Measurements from ENCODE around the gene PAX3. TPM values are rescaled to one million over a fixed set of nuclear protein-coding genes. Genes with fewer than 3 reads are reported as not detected.

Gene PAX3
- total RNA-seq, 4 donors from 2014 or later, result not detected

GRCh38 chr2:222212571-222212970, 86.2 kb downstream of the PAX3 start:
- DNase-seq, result no peak
- H3K9me3 ChIP-seq, result no peaks in the 10 kb centered on the region
- H3K27ac ChIP-seq, result no peak overlapping the region
- H3K4me1 ChIP-seq, result no peaks in the 10 kb centered on the region
- 61 to 62% methylated on average over 4 of the region's 4 CpGs for WGBS, 2 donors (ENCODE audit: low coverage in 1 of 2)
- H3K4me3 ChIP-seq, result no peak overlapping the region
- intact Hi-C loops (cut with DNase I; ENCODE audit: low total_unique reads), result no loop called here
- TF ChIP-seq CTCF (IDR thresholded peaks at IDR 0.05) (no peak), POLR2AphosphoS5 (IDR thresholded peaks at IDR 0.05) (no peak), POLR2A (IDR thresholded peaks at IDR 0.05) (no peak), EP300 (IDR thresholded peaks at IDR 0.05; ENCODE audit: low read depth) (no peak)
- in situ Hi-C loops (cut with MboI; ENCODE audit: low pct_ligation_motif_present in 1 of 4, low pct_unique_long_range_greater_than_20kb in 1 of 4, low sequenced_read_pairs in 3 of 4), result no loop called here
- H3K36me3 ChIP-seq, result no peaks in the 10 kb centered on the region
- no peaks in the 10 kb centered on the region for H3K27me3 ChIP-seq

- no peaks in the 10 kb centered on the region for H3K9me3 ChIP-seq
- no peaks in the 10 kb centered on the region for H3K36me3 ChIP-seq
- H3K4me3 ChIP-seq, result no peak overlapping the region
- intact Hi-C loops (cut with DNase I; ENCODE audit: low total_unique reads) (no loop called here), in situ Hi-C loops (cut with MboI; ENCODE audit: low pct_ligation_motif_present in 1 of 4, low pct_unique_long_range_greater_than_20kb in 1 of 4, low sequenced_read_pairs in 3 of 4) (no loop called here)
- H3K27ac ChIP-seq, result no peak overlapping the region
- H3K4me1 ChIP-seq, result no peaks in the 10 kb centered on the region
- 67 to 84% methylated on average over 2 to 4 of the region's 4 CpGs for WGBS, 2 donors (ENCODE audit: low coverage in 1 of 2)
- no peak for TF ChIP-seq POLR2A (IDR thresholded peaks at IDR 0.05)
- TF ChIP-seq EP300 (IDR thresholded peaks at IDR 0.05; ENCODE audit: low read depth), result no peak
- DNase-seq, result no peak
- H3K27me3 ChIP-seq, result peaks cover 4% of the 10 kb centered on the region
Observed at GRCh38 chr2:222208010-222208690, 90.6 kb downstream of the PAX3 start.

GRCh38 chr2:222205136-222205535, 93.7 kb downstream of the PAX3 start:
- Histone ChIP-seq H3K27me3 (peaks cover 13% of the 10 kb centered on the region), H3K4me1 (no peaks in the 10 kb centered on the region), H3K36me3 (no peaks in the 10 kb centered on the region), H3K4me3 (no peak overlapping the region), H3K27ac (no peak overlapping the region), H3K9me3 (no peaks in the 10 kb centered on the region)
- WGBS, 2 donors (ENCODE audit: low coverage in 1 of 2), result 63 to 83% methylated on average over 1 of the region's 1 CpG
- no peak for DNase-seq
- intact Hi-C loops (cut with DNase I; ENCODE audit: low total_unique reads), result no loop called here
- in situ Hi-C loops (cut with MboI; ENCODE audit: low pct_ligation_motif_present in 1 of 4, low pct_unique_long_range_greater_than_20kb in 1 of 4, low sequenced_read_pairs in 3 of 4), result no loop called here
- no peak for TF ChIP-seq POLR2AphosphoS5 (IDR thresholded peaks at IDR 0.05)
- no peak for TF ChIP-seq EP300 (IDR thresholded peaks at IDR 0.05; ENCODE audit: low read depth)
- TF ChIP-seq CTCF (IDR thresholded peaks at IDR 0.05), result no peak
- TF ChIP-seq POLR2A (IDR thresholded peaks at IDR 0.05), result no peak

- H3K27me3 ChIP-seq, result peaks cover 13% of the 10 kb centered on the region
- H3K4me3 ChIP-seq, result no peak overlapping the region
- H3K9me3 ChIP-seq, result no peaks in the 10 kb centered on the region
- DNase-seq, result no peak
- in situ Hi-C loops (cut with MboI; ENCODE audit: low pct_ligation_motif_present in 1 of 4, low pct_unique_long_range_greater_than_20kb in 1 of 4, low sequenced_read_pairs in 3 of 4), result no loop called here
- no peaks in the 10 kb centered on the region for H3K36me3 ChIP-seq
- intact Hi-C loops (cut with DNase I; ENCODE audit: low total_unique reads), result no loop called here
- no peak overlapping the region for H3K27ac ChIP-seq
- no peaks in the 10 kb centered on the region for H3K4me1 ChIP-seq
- 44% methylated on average over 4 of the region's 4 CpGs; no CpG with 5 or more reads in 1 of the 2 donors for whole genome bisulfite sequencing, 2 donors (ENCODE audit: low coverage in 1 of 2)
- no peak for TF ChIP-seq POLR2A (IDR thresholded peaks at IDR 0.05)
- TF ChIP-seq CTCF (IDR thresholded peaks at IDR 0.05), result no peak
- no peak for TF ChIP-seq EP300 (IDR thresholded peaks at IDR 0.05; ENCODE audit: low read depth)
- TF ChIP-seq POLR2AphosphoS5 (IDR thresholded peaks at IDR 0.05), result no peak
Observed at GRCh38 chr2:222203041-222203440, 95.8 kb downstream of the PAX3 start.

- no peaks in the 10 kb centered on the region for H3K27me3 ChIP-seq
- WGBS, 2 donors (ENCODE audit: low coverage in 1 of 2), result 80 to 83% methylated on average over 3 to 7 of the region's 7 CpGs
- no peaks in the 10 kb centered on the region for H3K9me3 ChIP-seq
- no peak overlapping the region for H3K27ac ChIP-seq
- H3K36me3 ChIP-seq, result no peaks in the 10 kb centered on the region
- no peaks in the 10 kb centered on the region for H3K4me1 ChIP-seq
- in situ Hi-C loops (cut with MboI; ENCODE audit: low pct_ligation_motif_present in 1 of 4, low pct_unique_long_range_greater_than_20kb in 1 of 4, low sequenced_read_pairs in 3 of 4) (no loop called here), intact Hi-C loops (cut with DNase I; ENCODE audit: low total_unique reads) (no loop called here)
- no peak for DNase-seq
- TF ChIP-seq POLR2A (IDR thresholded peaks at IDR 0.05) (no peak), EP300 (IDR thresholded peaks at IDR 0.05; ENCODE audit: low read depth) (no peak), CTCF (IDR thresholded peaks at IDR 0.05) (no peak), POLR2AphosphoS5 (IDR thresholded peaks at IDR 0.05) (no peak)
- no peak overlapping the region for H3K4me3 ChIP-seq
Observed at GRCh38 chr2:222196159-222196558, 102.6 kb downstream of the PAX3 start.
